GM21737 (cell line): Measurements from ENCODE around the gene C1QTNF9B.
"Not testable (repeated sequence)": the region's sequence is repeated elsewhere in the genome, so short reads cannot be mapped to it uniquely, and the experiment has no call there.

ENCODE experiments used
- ATAC-seq: cut with Tn5 transposase; IDR thresholded peaks from one replicate; pipeline ENCODE4 v1.9.1; 2021; ENCODE audit warnings: mild to moderate bottlenecking, moderate library complexity; ENCODE audit not compliant: unreplicated experiment

The C1QTNF9B gene

DNA sequence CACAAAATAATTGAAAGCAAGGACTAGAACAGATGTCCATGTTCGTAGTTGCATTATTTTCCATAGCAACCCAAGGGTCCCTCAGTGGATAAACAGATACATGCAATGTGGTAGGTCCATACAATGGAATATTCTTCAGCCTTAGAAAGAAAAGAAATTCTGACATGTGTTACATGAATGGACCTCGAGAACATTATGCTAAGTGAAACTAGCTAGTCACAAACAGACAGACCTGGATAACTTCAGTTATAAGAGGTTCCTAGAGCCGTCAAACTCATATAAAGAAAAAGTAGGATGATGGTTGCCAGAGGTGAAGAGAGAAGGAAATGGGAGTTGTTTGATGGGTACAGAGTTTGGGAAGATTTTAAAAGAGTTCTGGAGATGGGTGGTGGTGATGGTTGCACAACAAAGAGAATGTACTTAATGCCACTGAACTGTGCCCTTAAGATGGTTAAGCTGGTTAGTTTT lies at the start of gene C1QTNF9B:
Gene C1QTNF9B (minus strand): TSS at position 51 of the 468 bp plus-strand sequence.
- not testable (repeated sequence) for ATAC-seq

DNA sequence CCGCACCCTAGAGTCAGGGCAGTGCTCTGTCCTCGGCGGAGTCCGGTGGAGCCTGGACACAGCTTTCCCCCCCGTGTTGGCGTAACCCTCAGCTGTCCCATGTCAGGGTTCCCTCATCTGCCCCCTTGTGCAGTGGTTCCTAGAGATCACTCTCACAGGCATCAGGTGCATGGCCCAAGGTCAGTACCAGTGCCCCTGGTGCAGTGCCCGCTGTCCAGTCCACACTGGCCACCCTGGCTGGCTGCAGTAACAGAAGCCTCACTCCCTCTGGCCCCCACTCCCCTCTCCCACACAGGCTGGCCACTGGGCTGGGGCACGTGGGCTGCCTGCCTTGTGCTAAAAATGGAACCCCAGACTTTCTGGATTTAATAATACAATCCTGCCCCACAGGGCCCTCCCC lies 49.6 kb upstream of the C1QTNF9B start:
- no peak for ATAC-seq

- no peak for ATAC-seq
These were observed 48.8 kb upstream of the C1QTNF9B start for GRCh38 chr13:23946067-23946466.

- no peak for ATAC-seq
These were observed 48.3 kb upstream of the C1QTNF9B start for GRCh38 chr13:23945612-23946011.

GRCh38 chr13:23941211-23941610 lies 43.9 kb upstream of the C1QTNF9B start:
- ATAC-seq = no peak

DNA sequence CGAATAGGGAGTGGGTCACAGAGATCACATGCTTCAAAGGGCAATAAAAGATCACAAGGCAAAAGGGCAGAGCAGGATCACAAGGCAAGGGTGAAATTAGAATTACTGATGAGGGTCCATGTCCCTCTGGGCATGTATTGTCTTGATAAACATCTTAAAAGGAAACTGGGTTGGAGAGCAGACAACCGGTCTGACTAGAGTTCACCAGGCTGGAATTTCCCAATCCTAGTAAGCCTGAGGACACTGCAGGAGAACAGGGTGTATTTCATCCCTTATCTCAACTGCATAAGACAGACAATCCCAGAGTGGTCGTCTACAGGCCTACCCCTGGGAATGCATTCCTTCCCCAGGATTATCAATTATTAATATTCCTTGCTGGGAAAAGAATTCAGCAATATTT lies 42.4 kb upstream of the C1QTNF9B start:
- not testable (repeated sequence) for ATAC-seq

- no peak for ATAC-seq
These were observed 37.2 kb upstream of the C1QTNF9B start for GRCh38 chr13:23934520-23934919.

GRCh38 chr13:23928985-23929384 lies 31.7 kb upstream of the C1QTNF9B start:
- ATAC-seq = no peak

DNA sequence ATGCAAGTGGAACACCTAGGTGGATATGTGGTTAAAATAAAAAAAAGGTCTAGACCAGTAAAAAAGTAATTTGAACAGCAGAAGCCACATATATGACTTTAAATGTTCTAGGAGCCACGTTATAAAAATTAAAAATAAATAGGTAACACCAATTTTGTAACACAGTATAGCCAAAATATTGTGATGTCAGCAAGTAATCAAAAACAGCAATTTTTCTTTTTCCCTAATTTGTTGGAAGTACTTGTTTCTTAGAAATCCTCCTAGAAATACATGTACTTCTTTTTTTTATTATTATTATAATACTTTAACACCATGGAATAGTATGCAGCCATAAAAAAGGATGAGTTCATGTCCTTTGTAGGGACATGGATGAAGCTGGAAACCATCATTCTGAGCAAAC lies 25.7 kb upstream of the C1QTNF9B start:
- no peak for ATAC-seq

GRCh38 chr13:23922005-23922932 lies 25.0 kb upstream of the C1QTNF9B start:
- no peak for ATAC-seq

DNA sequence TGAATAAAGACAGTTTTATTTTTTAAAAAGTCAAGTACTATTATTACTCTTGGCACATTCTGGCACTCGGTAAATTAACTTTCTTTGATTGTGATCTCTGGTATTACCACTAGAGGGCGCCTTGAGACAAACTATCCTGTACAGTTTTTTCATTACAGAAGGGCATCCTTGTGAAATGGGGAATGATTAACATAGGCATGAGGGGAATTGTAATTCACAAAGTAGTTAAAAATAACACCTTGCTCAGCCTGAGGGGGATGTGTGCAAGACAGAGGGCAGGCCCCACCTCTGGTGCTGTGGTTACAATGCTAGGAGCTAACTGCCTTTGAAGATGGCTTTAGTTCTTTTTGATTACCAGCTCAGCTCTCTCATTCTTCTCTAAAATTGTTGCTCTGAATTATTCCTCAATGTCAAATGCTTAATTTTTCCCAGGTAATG lies 24.2 kb upstream of the C1QTNF9B start:
- no peak for ATAC-seq

GRCh38 chr13:23919006-23919405 lies 21.7 kb upstream of the C1QTNF9B start:
- ATAC-seq = no peak

- no peak for ATAC-seq
These were observed 20.9 kb upstream of the C1QTNF9B start for GRCh38 chr13:23918208-23918607.

- ATAC-seq = no peak
These were observed 18.0 kb upstream of the C1QTNF9B start for GRCh38 chr13:23915308-23915707.

DNA sequence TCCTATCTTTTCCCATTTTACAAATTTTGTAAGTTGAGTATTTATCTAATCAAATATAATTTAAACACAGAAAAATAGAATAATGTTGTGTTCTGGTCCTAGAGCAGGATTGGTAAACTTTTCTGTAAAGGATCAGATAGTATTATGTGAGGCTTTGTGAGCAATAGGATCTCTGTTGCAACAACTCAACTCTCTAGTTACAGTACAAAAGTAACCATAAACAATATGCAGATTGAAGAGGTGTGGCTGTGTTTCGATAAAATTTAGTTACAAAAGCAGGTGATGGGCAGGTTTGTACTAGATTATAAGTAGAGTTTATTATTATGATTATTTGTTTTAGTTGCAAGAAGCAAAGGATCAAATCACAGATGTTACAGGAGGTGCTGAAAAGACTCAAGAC lies 15.2 kb upstream of the C1QTNF9B start:
- no peak for ATAC-seq

DNA sequence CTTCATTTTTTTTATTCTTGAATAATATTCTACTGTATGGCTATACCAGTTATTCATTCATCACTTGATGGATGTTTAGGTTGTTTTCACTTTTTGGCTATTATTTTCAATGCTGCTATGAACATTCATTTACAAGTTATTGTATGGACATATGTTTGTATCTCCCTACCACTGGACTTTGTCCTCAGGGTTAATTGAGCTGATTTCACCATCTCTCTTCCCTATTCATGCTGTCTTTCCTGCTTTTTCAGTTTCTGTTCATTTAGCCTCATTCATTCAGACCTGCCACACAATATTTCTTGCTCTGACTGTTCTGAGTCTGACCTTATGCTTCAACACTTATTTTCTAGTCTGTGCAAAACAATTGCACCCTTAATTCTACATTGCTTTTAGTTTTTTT lies 12.3 kb upstream of the C1QTNF9B start:
- no peak for ATAC-seq

DNA sequence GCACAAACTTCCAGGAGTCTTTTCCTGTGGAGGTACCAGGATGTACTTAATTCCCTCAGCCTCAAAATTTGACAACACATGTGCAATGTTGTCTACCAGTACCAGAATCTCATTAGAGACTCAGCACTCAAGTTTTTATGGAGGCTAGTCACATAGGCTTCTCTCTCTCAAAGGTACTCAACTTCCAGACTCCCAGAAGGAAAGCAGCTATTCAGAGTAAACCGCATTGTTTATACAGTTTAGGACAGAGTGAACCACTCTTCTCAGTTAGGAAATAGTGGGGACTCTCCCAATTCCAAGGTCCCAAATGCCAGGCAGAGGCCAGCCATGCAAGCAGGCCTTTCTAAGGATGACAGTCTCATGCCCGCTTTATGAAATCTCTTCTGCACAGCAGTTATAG lies 8.5 kb upstream of the C1QTNF9B start:
- ATAC-seq = no peak

DNA sequence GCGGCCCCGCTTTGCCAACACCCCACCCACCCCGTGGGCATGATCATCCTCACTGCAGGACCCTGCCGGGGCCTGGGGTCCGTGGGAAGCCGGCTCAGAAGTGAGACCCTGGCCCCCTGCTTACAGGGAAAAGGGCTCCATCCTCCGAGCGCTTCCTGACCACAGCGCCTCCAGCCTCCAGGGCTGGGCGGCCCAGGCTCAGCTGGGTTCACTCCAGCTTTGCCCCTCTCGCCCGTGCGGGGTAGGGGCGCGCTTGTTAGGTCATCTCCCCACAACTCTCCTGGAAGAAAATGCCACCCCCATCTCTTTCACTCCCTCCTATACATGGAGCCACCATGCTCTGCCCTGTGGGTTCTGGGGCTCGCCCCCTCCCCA lies 6.6 kb upstream of the C1QTNF9B start:
- no peak for ATAC-seq

GRCh38 chr13:23902975-23903905 lies 5.9 kb upstream of the C1QTNF9B start:
- no peak for ATAC-seq

DNA sequence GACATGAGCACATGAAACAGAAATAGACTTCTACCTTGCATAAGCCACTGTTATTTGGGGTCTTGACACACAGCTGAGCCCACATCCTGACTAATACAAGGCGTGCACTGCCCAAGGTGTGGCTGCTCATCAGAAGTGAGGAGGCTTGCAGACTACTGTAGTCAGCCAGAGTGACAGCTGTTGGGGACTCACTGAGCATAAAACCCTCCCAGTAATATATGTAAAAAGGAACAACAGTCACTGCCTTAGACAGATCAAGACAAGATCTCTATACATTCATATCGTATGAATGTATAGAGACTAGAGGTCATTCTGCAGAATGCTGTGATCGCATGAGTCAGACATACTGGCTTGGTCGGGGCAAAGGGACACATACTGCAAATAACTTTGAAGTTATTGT lies 4.1 kb upstream of the C1QTNF9B start:
- no peak for ATAC-seq

GRCh38 chr13:23899555-23899954 lies 2.3 kb upstream of the C1QTNF9B start:
- ATAC-seq = no peak
